Ovary (tissue), 9 donors: Measurements from ENCODE around the gene MYL12B. TPM values are rescaled to one million over a fixed set of nuclear protein-coding genes. Genes with fewer than 3 reads are reported as not detected.

Source experiments
- DNase-seq, 5 donors: peaks; one replicate each; pipeline ENCODE4 v3.0.0-alpha.2; 2019 to 2020
- H3K27ac ChIP-seq, 2 donors: fragments of 200-600 bp; one replicate each; pipeline versions ENCODE4 v1.5.1 to v1.8.0; 2019 to 2022
- H3K27me3 ChIP-seq: fragments of 200-600 bp; one replicate; pipeline ENCODE4 v1.8.0; 2022
- H3K36me3 ChIP-seq: fragments of 200-600 bp; sonication (generic); one replicate; pipeline ENCODE4 v1.5.1; 2019
- H3K4me1 ChIP-seq: one replicate; pipeline ENCODE4 v1.8.1; 2013; ENCODE audit warnings: mild to moderate bottlenecking, moderate library complexity; ENCODE audit not compliant: insufficient read depth
- H3K4me3 ChIP-seq: fragments of 200-600 bp; sonication (generic); one replicate; pipeline ENCODE4 v1.5.1; 2017
- H3K9me3 ChIP-seq, 2 donors: fragments of 200-600 bp in 1 of 2; sonication (generic) in 1 of 2; one replicate each; pipeline versions ENCODE4 v1.5.1 to v1.8.1; 2013 to 2019; ENCODE audit warnings: mild to moderate bottlenecking in 1 of 2, moderate library complexity in 1 of 2
- CTCF ChIP-seq, 3 donors: fragments of 450-650 bp in 2 of 3; fragments of 200-600 bp in 1 of 3; IDR thresholded peaks; one replicate each; pipeline versions ENCODE4 v1.5.1 to v1.8.0; 2016 to 2022; ENCODE audit warnings: antibody characterized with exemption in 3 of 3, mild to moderate bottlenecking in 1 of 3
- EP300 ChIP-seq: sonication (generic); formaldehyde crosslinking; IDR thresholded peaks from one replicate; pipeline ENCODE4 v1.6.1; 2017; ENCODE audit warnings: antibody characterized with exemption
- POLR2A ChIP-seq: fragments of 450-650 bp; IDR thresholded peaks from one replicate; pipeline ENCODE4 v1.6.1; 2017; ENCODE audit warnings: antibody characterized with exemption, mild to moderate bottlenecking, moderate library complexity
- WGBS, 3 donors: extraction: QIAGEN DNeasy Blood & Tissue Kit in 1 of 3; methylation state at CpG; one replicate each; pipeline versions ENCODE4 v1.1.5 to v1.1.7; 2013 to 2017; 5-methylcytosine and 5-hydroxymethylcytosine counted together
- intact Hi-C, 4 donors: fragments of 100-400 bp; cut with DNase I; formaldehyde crosslinking; loops; one replicate each; pipeline versions ENCODE4 v1.11.0 to v1.15.1; 2022 to 2023
- polyA plus RNA-seq, 2 donors: library from polyadenylated mRNA; stranded (reverse); fragments of 200-250 nt in 1 of 2; fragments of 350-450 nt in 1 of 2; fragmentation: Illumina TruSeq in 1 of 2; extraction: RNeasy Lipid Tissue Mini Kit (QIAGEN cat#74804) in 1 of 2; gene quantifications; one replicate each; pipeline ENCODE4 v1.2.3, GENCODE V29; 2013 to 2014
- total RNA-seq, 7 donors: library from RNA; depleted of rRNA in 2 of 7; stranded (reverse); fragments of >200 nt in 2 of 7; fragmentation: NEBNext Ultra II Directional in 3 of 7; extraction: Animal tissue kit (Norgen Biotek cat#: 25700) in 3 of 7; gene quantifications; one replicate each; pipeline versions ENCODE4 v1.1.0 to v1.2.4, GENCODE V29; 2016 to 2023
- donor health status: DM: no; HTN: no; CAD: no; lungs with moderate emphysema.
- donor health status: DM: no; HTN: no; CAD: no.
- donor health status: Bipolar disorder and iron deficiency.
- donor health status: DM: yes; HTN: yes; CAD: no.
- donor health status: DM: no; HTN: no; CAD: no.
- donor health status: DM: yes; HTN: yes; CAD: no.

MYL12B gene
- total and polyA plus RNA-seq, 9 donors, result 165 to 388 (median 228) TPM

DNA sequence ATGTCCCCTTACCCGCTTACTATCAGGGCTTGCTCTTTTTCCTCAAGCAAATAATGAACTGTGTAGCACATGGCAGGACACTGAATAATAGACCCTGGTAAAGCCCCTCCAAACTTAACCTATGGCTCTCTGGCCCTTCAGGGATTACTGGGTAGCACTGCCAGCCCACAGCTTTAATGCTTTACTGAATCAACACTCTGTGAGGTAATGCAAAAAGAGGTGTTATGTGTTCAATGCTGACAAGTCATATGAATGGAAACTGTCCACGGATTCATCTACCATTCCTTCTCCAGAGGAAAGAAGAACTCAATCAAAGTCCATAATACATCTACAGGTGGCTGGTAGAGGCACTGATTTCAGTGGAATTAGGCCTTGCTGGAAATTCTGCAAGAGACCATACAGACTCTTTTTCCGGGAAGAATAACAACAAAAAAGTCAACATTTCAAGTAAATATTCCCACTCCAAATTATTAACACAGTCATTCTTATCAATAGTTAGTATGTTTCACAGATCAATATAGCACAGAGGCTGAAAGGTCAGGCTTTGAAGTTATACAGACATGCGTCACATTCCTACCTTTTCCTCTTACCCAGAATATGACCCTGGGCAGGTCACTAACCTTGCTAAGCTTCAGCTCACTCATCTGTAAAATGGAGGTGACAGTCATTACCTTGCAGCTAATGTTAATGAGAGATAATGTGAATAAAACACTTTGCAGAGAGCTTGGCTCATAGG, 28.3 kb upstream of the MYL12B start:
- H3K4me1 ChIP-seq, result no peaks in the 10 kb centered on the region
- no peaks in the 10 kb centered on the region for H3K36me3 ChIP-seq
- no peaks in the 10 kb centered on the region for H3K27me3 ChIP-seq
- WGBS, 3 donors, result 86 to 92% (median 90%) methylated on average over 4 of the region's 4 CpGs
- H3K27ac ChIP-seq, result no peak overlapping the region
- DNase-seq, result no peak
- H3K4me3 ChIP-seq, result no peak overlapping the region
- TF ChIP-seq EP300 (no peak), POLR2A (no peak), CTCF (IDR thresholded peaks at IDR 0.05) (no peak)
- H3K9me3 ChIP-seq, result no peaks in the 10 kb centered on the region
- intact Hi-C loops, result loop anchor here in 1 of 4 donors (10.0 kb wide), 1 partner anchor 149 kb away; no protein-coding TSS in a partner anchor

- H3K4me1 ChIP-seq, result no peaks in the 10 kb centered on the region
- no peak overlapping the region for H3K4me3 ChIP-seq
- no peak for DNase-seq
- no peak overlapping the region for H3K27ac ChIP-seq
- no peak for TF ChIP-seq POLR2A
- TF ChIP-seq CTCF (IDR thresholded peaks at IDR 0.05), result no peak
- TF ChIP-seq EP300, result no peak
- no peaks in the 10 kb centered on the region for H3K36me3 ChIP-seq
- H3K9me3 ChIP-seq, result no peaks in the 10 kb centered on the region
- intact Hi-C loops, result loop anchor here in 1 of 4 donors (10.0 kb wide), 1 partner anchor 150 kb away; no protein-coding TSS in a partner anchor
- 54 to 56% (median 56%) methylated on average over 5 of the region's 5 CpGs for WGBS, 3 donors
- H3K27me3 ChIP-seq, result no peaks in the 10 kb centered on the region
These were observed 27.5 kb upstream of the MYL12B start for GRCh38 chr18:3234457-3234856.

- 94 to 99% (median 99%) methylated on average over 2 of the region's 2 CpGs for WGBS, 3 donors
- H3K4me1 ChIP-seq, result no peaks in the 10 kb centered on the region
- H3K9me3 ChIP-seq, result no peaks in the 10 kb centered on the region
- H3K27me3 ChIP-seq, result no peaks in the 10 kb centered on the region
- intact Hi-C loops, result loop anchor here in 1 of 4 donors (10.0 kb wide), 1 partner anchor 151 kb away; no protein-coding TSS in a partner anchor
- no peak overlapping the region for H3K27ac ChIP-seq
- no peak overlapping the region for H3K4me3 ChIP-seq
- DNase-seq, result no peak
- H3K36me3 ChIP-seq, result no peaks in the 10 kb centered on the region
- no peak for TF ChIP-seq EP300
- TF ChIP-seq CTCF (IDR thresholded peaks at IDR 0.05), result no peak
- TF ChIP-seq POLR2A, result no peak
These were observed 26.1 kb upstream of the MYL12B start for GRCh38 chr18:3235846-3236245.

DNA sequence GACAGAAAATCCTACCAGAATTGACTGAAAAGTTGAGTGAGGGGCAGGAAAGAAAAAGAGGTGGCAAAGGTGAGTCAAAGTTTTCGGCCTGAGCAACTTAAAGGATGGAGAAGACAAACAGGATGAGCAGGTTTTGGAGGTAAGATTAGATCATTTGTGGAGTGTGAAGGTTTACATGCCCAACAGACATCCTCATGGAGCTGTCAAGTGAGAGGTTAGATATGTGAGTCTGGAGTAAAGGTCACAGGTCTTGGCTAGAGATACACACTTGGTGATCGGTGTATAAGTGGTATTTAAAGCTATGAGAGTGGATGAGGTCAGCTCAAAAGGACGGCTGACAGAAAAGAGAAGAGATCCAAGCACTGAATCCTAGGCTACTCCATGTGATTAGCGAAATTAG, 25.5 kb upstream of the MYL12B start:
- WGBS, 3 donors, result 73 to 80% (median 77%) methylated on average over 4 of the region's 4 CpGs
- no peak for TF ChIP-seq EP300
- TF ChIP-seq POLR2A, result no peak
- TF ChIP-seq CTCF (IDR thresholded peaks at IDR 0.05), result no peak

More for the DNA sequence above, 25.5 kb upstream of the MYL12B start:
- DNase-seq, result no peak
- Histone ChIP-seq H3K36me3 (no peaks in the 10 kb centered on the region), H3K4me3 (no peak overlapping the region), H3K4me1 (no peaks in the 10 kb centered on the region), H3K27me3 (no peaks in the 10 kb centered on the region), H3K27ac (no peak overlapping the region), H3K9me3 (no peaks in the 10 kb centered on the region)
- intact Hi-C loops, result loop anchor here in 1 of 4 donors (10.0 kb wide), 1 partner anchor 152 kb away; no protein-coding TSS in a partner anchor
